Measurements from ENCODE around the gene PAK2.

Gene PAK2

DNA sequence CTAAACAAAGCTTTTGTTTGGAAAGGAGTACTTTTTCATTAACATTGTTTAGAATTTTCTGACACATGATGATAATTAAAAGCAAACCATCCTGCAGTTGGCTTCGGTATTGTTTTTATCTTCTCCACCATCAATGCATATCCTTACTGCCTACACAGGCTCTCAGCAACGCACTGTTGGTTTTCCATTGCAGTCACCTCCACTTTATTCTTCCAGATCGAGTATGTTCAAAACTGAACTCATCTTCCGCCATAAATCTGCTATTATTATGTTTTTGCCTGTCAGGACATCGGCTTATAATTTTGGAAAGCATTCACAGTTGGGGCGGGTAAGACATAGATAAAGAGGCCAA is 127.5 kb downstream of the PAK2 start:
- TF ChIP-seq, protein P1, sequence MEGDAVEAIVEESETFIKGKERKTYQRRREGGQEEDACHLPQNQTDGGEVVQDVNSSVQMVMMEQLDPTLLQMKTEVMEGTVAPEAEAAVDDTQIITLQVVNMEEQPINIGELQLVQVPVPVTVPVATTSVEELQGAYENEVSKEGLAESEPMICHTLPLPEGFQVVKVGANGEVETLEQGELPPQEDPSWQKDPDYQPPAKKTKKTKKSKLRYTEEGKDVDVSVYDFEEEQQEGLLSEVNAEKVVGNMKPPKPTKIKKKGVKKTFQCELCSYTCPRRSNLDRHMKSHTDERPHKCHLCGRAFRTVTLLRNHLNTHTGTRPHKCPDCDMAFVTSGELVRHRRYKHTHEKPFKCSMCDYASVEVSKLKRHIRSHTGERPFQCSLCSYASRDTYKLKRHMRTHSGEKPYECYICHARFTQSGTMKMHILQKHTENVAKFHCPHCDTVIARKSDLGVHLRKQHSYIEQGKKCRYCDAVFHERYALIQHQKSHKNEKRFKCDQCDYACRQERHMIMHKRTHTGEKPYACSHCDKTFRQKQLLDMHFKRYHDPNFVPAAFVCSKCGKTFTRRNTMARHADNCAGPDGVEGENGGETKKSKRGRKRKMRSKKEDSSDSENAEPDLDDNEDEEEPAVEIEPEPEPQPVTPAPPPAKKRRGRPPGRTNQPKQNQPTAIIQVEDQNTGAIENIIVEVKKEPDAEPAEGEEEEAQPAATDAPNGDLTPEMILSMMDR (IDR thresholded peaks at IDR 0.05), result no peak

DNA sequence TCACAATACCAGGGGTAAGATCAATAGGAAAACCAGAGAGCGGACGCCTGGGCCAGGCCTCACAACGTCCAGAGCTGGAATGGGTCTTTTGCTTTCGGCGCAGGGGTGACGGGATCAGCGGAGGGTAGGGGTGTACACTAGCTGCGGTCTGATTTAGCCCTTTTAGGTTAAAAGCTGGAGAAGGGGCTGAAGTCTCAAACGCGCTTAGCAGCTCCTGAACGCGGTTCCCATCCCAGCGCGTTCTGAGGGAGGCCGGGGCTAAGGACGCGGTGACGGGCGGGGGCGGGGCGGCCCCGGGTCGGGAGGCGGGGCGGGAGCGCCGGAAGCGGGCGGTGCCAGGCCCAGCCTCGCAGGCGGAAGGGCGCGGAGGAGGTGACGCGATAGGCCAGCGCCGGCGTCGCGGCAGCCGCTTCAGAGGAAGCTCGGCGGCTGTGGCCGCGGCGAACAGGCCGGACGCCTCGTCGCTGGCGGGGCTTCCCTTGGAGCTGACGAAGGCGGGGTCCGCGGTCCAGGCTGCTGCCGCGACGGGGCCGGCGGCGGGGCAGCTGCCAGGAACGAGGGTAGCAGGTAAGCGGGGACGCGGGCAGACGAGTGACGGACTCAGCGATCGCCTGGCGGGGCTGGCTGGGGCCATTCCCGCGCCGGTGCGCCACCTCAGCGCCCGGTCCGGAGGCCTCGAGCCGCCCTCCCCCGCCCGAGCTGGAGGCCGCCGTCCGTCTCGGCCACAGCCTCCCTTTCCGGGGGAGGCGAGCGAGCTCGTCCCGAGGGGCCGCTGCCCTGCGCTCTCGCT is 128.0 kb downstream of the PAK2 start, which contains the start of gene SENP5:
TSS of gene SENP5 (plus strand) at position 414 of the 790 bp plus-strand sequence. CDS start 17,262 bp downstream, outside the sequence.
- TF ChIP-seq, protein P1 (IDR thresholded peaks at IDR 0.05), result peak; percentile 23; the same call in 1 of the 2 replicates

DNA sequence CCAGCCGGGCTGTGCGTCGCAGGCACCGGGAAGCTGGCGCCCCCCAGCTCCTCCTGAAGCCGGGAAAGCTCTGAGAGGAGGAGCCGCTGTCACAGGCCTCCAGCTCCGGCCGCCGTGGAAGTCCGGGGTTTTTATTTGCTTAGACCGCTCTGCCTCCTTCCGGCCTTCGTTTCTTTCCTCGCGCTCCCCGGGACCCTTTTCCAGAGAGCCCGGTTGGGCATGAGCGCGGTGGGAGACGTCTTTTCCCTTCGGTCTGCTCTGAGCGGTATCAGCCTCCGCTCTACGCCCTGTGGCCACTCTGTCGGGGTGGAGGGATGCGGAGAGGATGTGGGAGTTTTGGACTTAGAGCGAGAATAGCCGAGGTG is 128.6 kb downstream of the PAK2 start:
- TF ChIP-seq, protein P1 (IDR thresholded peaks at IDR 0.05), result no peak

DNA sequence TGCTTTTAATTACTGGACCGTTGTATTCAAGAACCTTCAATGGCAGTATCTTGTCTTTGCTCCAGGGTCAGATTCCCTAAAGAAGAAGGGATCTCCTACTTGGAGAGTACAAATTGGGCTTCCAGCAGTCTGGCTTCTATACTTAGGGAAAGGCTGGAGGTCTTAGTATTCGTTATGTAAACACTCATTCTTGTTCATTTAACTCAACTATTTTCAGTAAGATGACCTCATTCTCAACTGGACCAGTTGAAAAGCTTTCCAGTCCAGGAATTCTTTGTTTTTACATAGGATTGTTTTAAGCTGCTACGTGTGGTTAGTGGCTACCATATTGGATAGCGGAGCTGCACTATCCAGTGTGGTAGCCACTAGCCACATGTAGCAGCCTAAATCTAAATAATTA is 132.7 kb downstream of the PAK2 start:
- TF ChIP-seq, protein P1 (IDR thresholded peaks at IDR 0.05), result no peak

DNA sequence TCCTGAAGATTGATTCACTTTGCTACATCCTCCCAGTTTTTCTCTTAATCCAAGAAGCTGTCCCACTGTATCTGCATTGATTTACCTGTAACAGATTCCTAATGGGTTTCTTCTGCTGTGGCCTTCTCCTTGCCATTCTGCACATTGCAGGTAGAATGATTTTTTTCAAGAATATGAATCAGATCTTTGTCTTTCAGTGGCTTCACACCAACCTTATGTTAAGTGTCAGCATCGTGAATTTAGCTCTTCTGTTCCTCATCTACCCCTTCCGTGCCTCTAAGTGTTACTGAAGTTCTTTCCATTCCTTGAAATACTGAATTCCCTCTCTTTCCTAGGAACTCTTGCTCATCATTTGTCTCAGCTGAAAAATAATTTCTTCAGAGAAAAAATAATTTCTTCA is 135.6 kb downstream of the PAK2 start:
- TF ChIP-seq, protein P1 (IDR thresholded peaks at IDR 0.05), result no peak
